CD4-positive, alpha-beta T cell treated with Interleukin-10 for 1 hour (primary cell): ENCODE results near the gene ANO7.
"Not testable (repeated sequence)": the region's sequence is repeated elsewhere in the genome, so short reads cannot be mapped to it uniquely, and the experiment has no call there.

Source experiments
- DNase-seq: peaks from one replicate; pipeline ENCODE4 v3.0.0-alpha.2; 2020

ANO7 gene

GRCh38 chr2:241191081-241191480 lies 2.6 kb downstream of the ANO7 start:
- DNase-seq, result no peak

- no peak for DNase-seq
Measured at GRCh38 chr2:241193271-241193670, 4.8 kb downstream of the ANO7 start.

- no peak for DNase-seq
Measured at GRCh38 chr2:241194811-241195210, 6.3 kb downstream of the ANO7 start.

GRCh38 chr2:241195506-241196130 lies 7.1 kb downstream of the ANO7 start:
- no peak for DNase-seq

- DNase-seq, result not testable (repeated sequence)
Measured at GRCh38 chr2:241197246-241197645, 8.8 kb downstream of the ANO7 start.

GRCh38 chr2:241197947-241198346 lies 9.5 kb downstream of the ANO7 start:
- no peak for DNase-seq

- no peak for DNase-seq
Measured at GRCh38 chr2:241198381-241199279, 10.2 kb downstream of the ANO7 start.

GRCh38 chr2:241199286-241199685 lies 10.8 kb downstream of the ANO7 start:
- DNase-seq, result no peak

- no peak for DNase-seq
Measured at GRCh38 chr2:241199897-241200821, 11.7 kb downstream of the ANO7 start.

GRCh38 chr2:241200822-241201395 lies 12.4 kb downstream of the ANO7 start:
- no peak for DNase-seq

- DNase-seq, result no peak
Measured at GRCh38 chr2:241201445-241202267, 13.2 kb downstream of the ANO7 start.

- no peak for DNase-seq
Measured at GRCh38 chr2:241202268-241202585, 13.8 kb downstream of the ANO7 start.

- no peak for DNase-seq
Measured at GRCh38 chr2:241202681-241203080, 14.2 kb downstream of the ANO7 start.

- DNase-seq, result no peak
Measured at GRCh38 chr2:241203218-241204009, 14.9 kb downstream of the ANO7 start.

- DNase-seq, result no peak
Measured at GRCh38 chr2:241204010-241204384, 15.5 kb downstream of the ANO7 start.

GRCh38 chr2:241204490-241204889 lies 16.0 kb downstream of the ANO7 start:
- DNase-seq, result no peak

- no peak for DNase-seq
Measured at GRCh38 chr2:241205086-241205485, 16.6 kb downstream of the ANO7 start.

GRCh38 chr2:241207151-241207550 lies 18.7 kb downstream of the ANO7 start:
- no peak for DNase-seq

- DNase-seq, result no peak
Measured at GRCh38 chr2:241207641-241208040, 19.2 kb downstream of the ANO7 start.

- DNase-seq, result no peak
Measured at GRCh38 chr2:241208058-241208457, 19.6 kb downstream of the ANO7 start.

GRCh38 chr2:241209271-241209670 lies 20.8 kb downstream of the ANO7 start:
- DNase-seq, result no peak
